Choroid plexus epithelial cell (primary cell): ENCODE measurements around the gene AP1B1.
"Not testable (repeated sequence)": the region's sequence is repeated elsewhere in the genome, so short reads cannot be mapped to it uniquely, and the experiment has no call there.

Experiments
- DNase-seq: peaks from one replicate; pipeline ENCODE4 v3.0.0-alpha.2; 2010; ENCODE audit warnings: low read depth
- H3K4me3 ChIP-seq: 2 replicates; pipeline ENCODE4 v1.5.1; 2011; ENCODE audit warnings: low read depth, mild to moderate bottlenecking, control low read depth, low read length, moderate library complexity
- TF ChIP-seq, protein P1 (sequence below): conservative IDR thresholded peaks from 2 replicates; pipeline ENCODE4 v1.5.1; 2011; ENCODE audit warnings: low read depth, mild to moderate bottlenecking, control low read depth, inconsistent platforms, low read length, moderate library complexity

AP1B1 gene

DNA sequence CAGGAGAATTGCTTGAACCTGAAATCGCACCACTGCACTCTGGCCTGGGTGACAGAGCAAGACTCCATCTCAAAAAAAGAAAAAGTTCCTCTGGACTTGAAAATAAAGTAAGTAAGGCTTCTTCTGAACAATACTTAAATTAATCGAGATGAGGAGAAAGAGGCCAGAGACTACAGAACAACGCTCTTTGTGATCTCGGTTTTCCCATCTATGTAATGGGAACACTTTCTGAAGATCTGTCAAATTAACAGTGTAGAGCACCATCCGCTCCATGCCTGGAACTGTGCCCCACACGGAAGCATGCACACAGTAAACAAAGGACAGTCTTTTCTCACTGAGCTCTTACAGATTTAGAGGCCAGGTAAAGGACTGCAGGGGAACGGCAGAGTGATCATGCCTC, 9.1 kb downstream of the AP1B1 start:
- TF ChIP-seq, protein P1, sequence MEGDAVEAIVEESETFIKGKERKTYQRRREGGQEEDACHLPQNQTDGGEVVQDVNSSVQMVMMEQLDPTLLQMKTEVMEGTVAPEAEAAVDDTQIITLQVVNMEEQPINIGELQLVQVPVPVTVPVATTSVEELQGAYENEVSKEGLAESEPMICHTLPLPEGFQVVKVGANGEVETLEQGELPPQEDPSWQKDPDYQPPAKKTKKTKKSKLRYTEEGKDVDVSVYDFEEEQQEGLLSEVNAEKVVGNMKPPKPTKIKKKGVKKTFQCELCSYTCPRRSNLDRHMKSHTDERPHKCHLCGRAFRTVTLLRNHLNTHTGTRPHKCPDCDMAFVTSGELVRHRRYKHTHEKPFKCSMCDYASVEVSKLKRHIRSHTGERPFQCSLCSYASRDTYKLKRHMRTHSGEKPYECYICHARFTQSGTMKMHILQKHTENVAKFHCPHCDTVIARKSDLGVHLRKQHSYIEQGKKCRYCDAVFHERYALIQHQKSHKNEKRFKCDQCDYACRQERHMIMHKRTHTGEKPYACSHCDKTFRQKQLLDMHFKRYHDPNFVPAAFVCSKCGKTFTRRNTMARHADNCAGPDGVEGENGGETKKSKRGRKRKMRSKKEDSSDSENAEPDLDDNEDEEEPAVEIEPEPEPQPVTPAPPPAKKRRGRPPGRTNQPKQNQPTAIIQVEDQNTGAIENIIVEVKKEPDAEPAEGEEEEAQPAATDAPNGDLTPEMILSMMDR = no peak
- no peak for DNase-seq

DNA sequence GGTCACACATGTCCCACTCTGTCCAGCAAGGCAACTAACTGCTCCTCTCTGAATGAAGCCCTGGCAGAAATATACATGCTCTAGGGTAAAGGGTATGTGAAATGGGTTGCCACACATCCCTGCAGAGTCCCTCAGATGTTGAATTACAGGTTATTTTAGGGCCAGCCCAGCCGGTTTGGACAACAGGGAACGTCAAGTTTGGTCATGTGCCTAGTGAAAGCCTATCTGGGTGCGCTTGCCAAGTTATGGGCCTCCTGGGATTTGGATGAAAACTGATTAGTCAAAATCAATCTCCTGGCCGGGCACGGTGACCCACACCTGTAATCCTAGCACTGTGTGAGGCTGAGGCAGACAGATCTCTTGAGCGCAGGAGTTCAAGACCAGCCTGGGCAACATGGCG, 10.4 kb downstream of the AP1B1 start:
- H3K4me3 ChIP-seq = no peak overlapping the region
- DNase-seq = no peak
- TF ChIP-seq, protein P1 = no peak

More for the DNA sequence above, 9.1 kb downstream of the AP1B1 start:
- no peak overlapping the region for H3K4me3 ChIP-seq

DNA sequence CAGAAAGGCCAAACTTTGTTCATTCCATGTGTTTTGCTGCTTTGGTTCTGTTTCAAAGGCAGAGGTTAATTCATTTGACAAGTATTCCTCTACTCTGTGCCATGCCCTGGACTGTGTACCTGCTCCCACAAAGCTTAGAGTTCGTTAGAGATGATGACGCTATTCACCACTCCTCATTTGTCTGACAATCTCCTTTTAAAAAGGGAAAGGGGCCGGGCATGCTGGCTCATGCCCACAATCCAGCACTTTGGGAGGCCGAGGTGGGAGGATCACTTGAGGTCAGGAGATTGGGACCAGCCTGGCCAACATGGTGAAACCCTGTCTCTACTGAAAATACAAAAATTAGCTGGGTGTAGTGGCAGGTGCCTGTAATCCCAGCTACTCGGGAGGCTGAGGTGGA, 11.7 kb downstream of the AP1B1 start:
- DNase-seq, H3K4me3 ChIP-seq: not testable (repeated sequence)

- no peak overlapping the region for H3K4me3 ChIP-seq
- DNase-seq = no peak
- TF ChIP-seq, protein P1 = no peak
Observed at GRCh38 chr22:29375398-29376076, 12.8 kb downstream of the AP1B1 start.

DNA sequence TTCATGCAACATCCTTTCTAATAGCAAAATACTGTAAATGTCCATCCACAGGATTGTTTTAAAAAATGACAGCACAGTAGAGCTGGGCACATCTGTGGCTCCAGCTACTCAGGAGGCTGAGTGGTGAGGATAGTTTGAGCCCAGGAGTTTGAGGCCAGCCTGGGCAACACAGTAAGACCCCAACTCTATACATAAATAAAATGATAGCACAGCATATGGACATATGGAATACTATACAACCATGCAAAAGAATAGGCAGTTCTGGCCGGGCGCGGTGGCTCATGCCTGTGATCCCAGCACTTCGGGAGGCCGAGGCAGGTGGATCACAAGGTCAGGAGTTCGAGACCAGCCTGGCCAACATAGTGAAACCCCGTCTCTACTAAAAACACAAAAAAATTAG, 13.6 kb downstream of the AP1B1 start:
- DNase-seq, H3K4me3 ChIP-seq: not testable (repeated sequence)

DNA sequence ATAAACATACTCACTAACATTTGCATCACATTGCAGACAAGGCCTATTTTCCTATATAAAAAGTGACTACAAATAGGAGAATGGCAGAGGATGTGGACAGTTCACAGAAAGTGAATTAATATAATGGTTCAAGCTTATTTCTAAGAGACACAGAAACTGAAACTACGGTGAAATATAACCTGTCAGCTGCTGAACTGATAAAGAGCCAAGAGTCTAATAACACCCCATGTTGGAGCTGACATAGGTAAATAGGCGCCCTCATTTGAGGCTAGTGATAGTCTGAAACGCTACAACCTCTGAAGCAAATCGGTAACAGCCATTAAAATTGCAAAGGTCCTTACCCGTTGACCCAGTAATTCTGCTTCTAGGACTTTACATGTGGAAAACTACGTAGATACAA, 14.0 kb downstream of the AP1B1 start:
- DNase-seq = no peak
- TF ChIP-seq, protein P1 = no peak
- H3K4me3 ChIP-seq = no peak overlapping the region

GRCh38 chr22:29370537-29370936, 17.8 kb downstream of the AP1B1 start:
- DNase-seq = no peak
- TF ChIP-seq, protein P1 = no peak
- H3K4me3 ChIP-seq = no peak overlapping the region

GRCh38 chr22:29369460-29369859, 18.9 kb downstream of the AP1B1 start:
- peak; percentile 94 for DNase-seq
- H3K4me3 ChIP-seq = no peak overlapping the region
- TF ChIP-seq, protein P1 = no peak
